ENCODE measurements around the gene RIBC2.
"Not testable (repeated sequence)": the region's sequence is repeated elsewhere in the genome, so short reads cannot be mapped to it uniquely, and the experiment has no call there.

RIBC2 gene

GRCh38 chr22:45413368-45414211 lies at the start of gene RIBC2, which contains the start of gene SMC1B:
Gene RIBC2 (plus strand): TSS chr22:45413693. CDS start chr22:45413887, 194 bp downstream.
Gene SMC1B (minus strand): TSS chr22:45413599. CDS start chr22:45413567, 32 bp downstream.
- no peak within 1 kb of the TSS for H3K27ac ChIP-seq
- TF ChIP-seq ZFX (IDR thresholded peaks at IDR 0.05) (no peak), CTCF (conservative IDR thresholded peaks at IDR 0.05) (no peak)

DNA sequence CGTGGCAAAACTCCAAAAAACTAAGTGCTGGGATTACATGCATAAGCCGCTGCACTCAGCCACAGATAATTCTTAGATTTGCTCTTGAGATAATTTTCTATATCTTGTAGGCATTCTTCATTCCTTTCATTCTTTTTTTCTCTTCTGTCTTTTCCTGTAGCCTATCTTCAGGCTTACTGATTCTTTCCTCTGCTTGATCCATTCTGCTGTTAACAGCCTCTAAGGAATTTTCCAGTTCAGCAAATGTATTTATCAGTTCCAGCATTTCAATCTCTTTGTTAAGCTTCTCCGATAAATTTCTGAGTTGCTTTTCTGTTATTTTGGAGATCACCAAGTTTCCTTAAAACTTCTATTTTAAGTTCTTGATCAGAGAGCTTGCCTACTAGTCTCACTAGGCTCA lies 46.8 kb upstream of the RIBC2 start:
- no peak for TF ChIP-seq ZFX (IDR thresholded peaks at IDR 0.05)
- TF ChIP-seq CTCF (conservative IDR thresholded peaks at IDR 0.05), result no peak

DNA sequence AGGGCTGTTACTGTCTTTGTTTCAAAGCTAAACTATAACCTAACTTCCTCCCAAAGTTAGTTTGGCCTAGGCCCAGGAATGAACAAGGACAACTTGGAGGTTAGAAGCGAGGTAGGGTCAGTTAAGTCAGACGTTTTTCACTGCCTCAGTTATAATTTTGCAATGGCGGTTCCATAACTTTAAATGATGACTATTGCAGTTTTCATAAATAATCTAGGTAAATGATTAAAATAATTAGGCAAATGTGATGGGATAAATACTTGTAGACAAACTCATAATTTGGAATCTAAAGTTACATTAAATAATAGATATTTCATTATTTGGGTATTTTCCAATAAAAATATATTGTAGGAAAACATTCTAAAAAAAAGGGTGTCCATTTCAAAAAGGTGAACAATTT lies 39.9 kb upstream of the RIBC2 start:
- not testable (repeated sequence) for H3K27ac ChIP-seq

More for the DNA sequence above, 46.8 kb upstream of the RIBC2 start:
- no peak overlapping the region for H3K27ac ChIP-seq

DNA sequence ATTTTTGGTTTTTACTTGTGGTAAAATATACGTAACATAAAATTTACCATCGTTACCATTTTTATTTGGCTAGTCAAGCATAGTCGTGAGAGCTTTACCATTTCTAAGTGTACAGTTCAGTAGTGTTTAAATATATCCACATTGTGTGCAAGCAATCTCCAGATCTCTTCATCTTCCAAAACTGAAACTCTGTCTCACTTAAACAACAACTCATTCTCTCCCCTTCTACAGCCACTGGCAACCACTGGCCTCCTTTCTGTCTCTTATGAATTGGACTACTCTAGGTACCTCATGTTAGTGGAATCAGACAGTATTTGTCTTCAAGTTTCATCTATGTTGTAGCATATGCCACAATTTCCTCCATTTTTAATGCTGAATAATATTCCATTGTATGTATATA lies 37.5 kb upstream of the RIBC2 start:
- TF ChIP-seq ZFX (IDR thresholded peaks at IDR 0.05) (no peak), CTCF (conservative IDR thresholded peaks at IDR 0.05) (no peak)

DNA sequence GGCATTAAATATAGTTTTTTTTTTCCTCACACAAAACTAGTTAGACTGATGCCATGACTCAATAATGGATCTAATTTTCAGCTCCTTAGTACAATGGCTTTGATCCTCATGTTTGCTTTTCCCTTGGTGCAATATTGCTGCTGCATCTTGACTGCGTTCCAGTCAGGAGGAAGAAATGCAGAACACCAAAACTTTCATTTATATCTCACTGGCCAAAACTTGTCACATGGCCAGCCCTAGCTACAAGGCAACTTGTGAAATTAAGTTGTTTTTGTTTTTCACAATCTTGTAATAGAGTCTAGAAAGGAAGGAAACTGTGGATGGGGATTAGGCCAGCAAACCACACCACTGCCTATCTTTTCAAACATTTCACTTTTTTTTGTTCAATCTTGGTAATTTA lies 36.8 kb upstream of the RIBC2 start:
- no peak overlapping the region for H3K27ac ChIP-seq
- TF ChIP-seq ZFX (IDR thresholded peaks at IDR 0.05) (no peak), CTCF (conservative IDR thresholded peaks at IDR 0.05) (no peak)

More for the DNA sequence above, 37.5 kb upstream of the RIBC2 start:
- no peak overlapping the region for H3K27ac ChIP-seq

- no peak for TF ChIP-seq CTCF (conservative IDR thresholded peaks at IDR 0.05)
- TF ChIP-seq ZFX (IDR thresholded peaks at IDR 0.05), result no peak
- no peak overlapping the region for H3K27ac ChIP-seq
Measured at GRCh38 chr22:45381348-45381747, 32.1 kb upstream of the RIBC2 start.

DNA sequence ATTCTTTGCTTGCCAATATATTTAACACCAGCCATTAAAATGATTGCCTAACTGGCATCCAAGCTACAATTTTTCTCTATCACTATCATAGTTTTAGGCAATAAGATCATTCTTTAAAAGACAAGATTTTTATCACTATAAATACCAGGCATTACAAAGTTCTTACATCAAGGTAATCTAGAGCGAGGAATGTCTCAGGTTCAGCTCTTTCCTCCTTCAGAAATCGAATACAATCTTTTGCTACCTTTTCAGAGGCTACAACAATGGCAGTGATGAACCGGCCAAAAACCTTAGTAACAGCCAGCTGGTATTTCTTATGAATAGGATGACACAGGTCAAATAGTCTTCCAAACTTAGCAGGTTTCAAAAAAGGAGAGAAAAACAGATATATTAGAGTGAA lies 23.9 kb upstream of the RIBC2 start:
- H3K27ac ChIP-seq, result no peak overlapping the region
- no peak for TF ChIP-seq ZFX (IDR thresholded peaks at IDR 0.05)
- no peak for TF ChIP-seq CTCF (conservative IDR thresholded peaks at IDR 0.05)

DNA sequence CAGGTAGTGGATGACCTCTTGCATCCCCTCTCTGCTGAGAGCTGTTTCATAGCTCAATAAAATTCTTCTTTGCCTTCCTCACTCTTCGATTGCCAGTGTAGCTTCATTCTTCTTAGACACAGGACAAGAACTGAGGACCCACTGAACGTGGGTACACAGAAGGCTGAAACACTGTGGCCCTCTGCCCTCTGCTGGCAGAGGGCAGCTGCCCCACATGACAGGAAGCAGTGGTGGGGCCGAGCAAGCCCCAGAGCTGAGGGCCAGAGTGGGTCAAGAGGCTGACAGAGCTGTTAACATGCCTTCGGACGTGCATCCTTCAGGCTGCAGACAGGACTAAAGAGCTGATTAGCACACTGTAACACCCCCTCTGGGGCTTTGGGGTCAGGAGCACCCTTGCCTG lies 15.7 kb upstream of the RIBC2 start:
- no peak; the same call in 1 of the 2 replicates for TF ChIP-seq CTCF (conservative IDR thresholded peaks at IDR 0.05)
- TF ChIP-seq ZFX (IDR thresholded peaks at IDR 0.05), result no peak
- no peak overlapping the region for H3K27ac ChIP-seq

Measured in C4-2B (cell line).